CD4-positive, alpha-beta T cell (primary cell): Measurements from ENCODE around the gene OPRL1. TPM values are rescaled to one million over a fixed set of nuclear protein-coding genes. Genes with fewer than 3 reads are reported as not detected.

Source experiments
- ATAC-seq: fragments of 200-7000 bp; cut with Tn5 transposase; one replicate; pipeline ENCODE4 v1.10.0; 2022; ENCODE audit warnings: mild to moderate bottlenecking; ENCODE audit not compliant: poor library complexity
- CTCF ChIA-PET: fragments of 350-600 bp; sonication (Branson Sonifier 250); formaldehyde crosslinking; loops from one replicate; lab custom pipeline; 2021; ENCODE audit warnings: antibody characterized with exemption, inconsistent platforms; lab: Charles Lee
- POLR2A ChIA-PET: fragments of 350-600 bp; sonication (Branson Sonifier 250); formaldehyde crosslinking; loops from one replicate; lab custom pipeline; 2021; ENCODE audit warnings: antibody characterized with exemption, inconsistent platforms; lab: Charles Lee
- DNase-seq, 14 experiments: peaks; one replicate each; pipeline ENCODE4 v3.0.0-alpha.2; 2013 to 2020; ENCODE audit warnings: mixed read lengths in 2 of 14
- H3K27ac ChIP-seq, 2 donors: one replicate each; pipeline versions ENCODE4 v1.5.1 to v1.7.0; 2013; ENCODE audit warnings: low read length in 2 of 2, low read depth in 1 of 2, mild to moderate bottlenecking in 1 of 2
- H3K27me3 ChIP-seq, 2 experiments: 1 replicate in 1 of 2; 2 replicates in 1 of 2; pipeline versions ENCODE4 v1.6.1 to v1.7.0; 2013; ENCODE audit warnings: low read length in 2 of 2, control low read depth in 1 of 2, mild to moderate bottlenecking in 1 of 2, moderate library complexity in 1 of 2; ENCODE audit not compliant: insufficient read depth in 2 of 2, control insufficient read depth in 1 of 2
- H3K36me3 ChIP-seq: one replicate; pipeline ENCODE4 v1.6.1; 2013; ENCODE audit warnings: low read length, control low read depth; ENCODE audit not compliant: insufficient read depth
- H3K4me1 ChIP-seq: one replicate; pipeline ENCODE4 v1.6.1; 2013; ENCODE audit warnings: low read length, control low read depth; ENCODE audit not compliant: insufficient read depth
- H3K4me3 ChIP-seq: one replicate; pipeline ENCODE4 v1.5.1; 2013; ENCODE audit warnings: mild to moderate bottlenecking, low read length, moderate library complexity
- H3K9me3 ChIP-seq, 2 experiments: 1 replicate in 1 of 2; 2 replicates in 1 of 2; pipeline versions ENCODE4 v1.6.1 to v1.7.0; 2013; ENCODE audit warnings: low read length in 2 of 2, mild to moderate bottlenecking in 2 of 2, control low read depth in 1 of 2, moderate library complexity in 1 of 2; ENCODE audit not compliant: control insufficient read depth in 1 of 2, insufficient read depth in 1 of 2
- H3K27ac Mint-ChIP-seq: one replicate; pipeline ENCODE4 v1.8.0; 2020; ENCODE audit warnings: mixed read lengths
- H3K27me3 Mint-ChIP-seq: one replicate; pipeline ENCODE4 v1.8.0; 2021; ENCODE audit warnings: mixed read lengths
- H3K36me3 Mint-ChIP-seq: one replicate; pipeline ENCODE4 v1.8.0; 2021; ENCODE audit warnings: low read depth, mixed read lengths
- H3K4me1 Mint-ChIP-seq: one replicate; pipeline ENCODE4 v1.8.0; 2021; ENCODE audit warnings: low read depth, mixed read lengths
- H3K4me3 Mint-ChIP-seq: one replicate; pipeline ENCODE4 v1.8.0; 2020; ENCODE audit warnings: mild to moderate bottlenecking, mixed read lengths
- H3K9me3 Mint-ChIP-seq: one replicate; pipeline ENCODE4 v1.8.0; 2020; ENCODE audit warnings: mixed read lengths
- intact Hi-C, 2 experiments: fragments of 100-400 bp; cut with DNase I in 1 of 2; cut with micrococcal nuclease in 1 of 2; formaldehyde crosslinking; loops; one replicate each; pipeline versions ENCODE4 v1.15.1 to v1.9.0; 2023 to 2025; cut with DNase I, micrococcal nuclease
- total RNA-seq, 174 experiments: library from RNA in 2 of 174; stranded (reverse) in 2 of 174; gene quantifications; one replicate each; pipeline ENCODE4 v1.2.3 and lab custom pipeline; 2021 to 2026
- TF ChIP-seq, protein P1 (sequence below): fragments of 200-600 bp; IDR thresholded peaks from one replicate; pipeline ENCODE4 v1.8.0; 2022; ENCODE audit warnings: antibody characterized with exemption, mild to moderate bottlenecking

The OPRL1 gene
- total RNA-seq, 2 experiments from 2014 or later, result 1.0 to 1.2 TPM

DNA sequence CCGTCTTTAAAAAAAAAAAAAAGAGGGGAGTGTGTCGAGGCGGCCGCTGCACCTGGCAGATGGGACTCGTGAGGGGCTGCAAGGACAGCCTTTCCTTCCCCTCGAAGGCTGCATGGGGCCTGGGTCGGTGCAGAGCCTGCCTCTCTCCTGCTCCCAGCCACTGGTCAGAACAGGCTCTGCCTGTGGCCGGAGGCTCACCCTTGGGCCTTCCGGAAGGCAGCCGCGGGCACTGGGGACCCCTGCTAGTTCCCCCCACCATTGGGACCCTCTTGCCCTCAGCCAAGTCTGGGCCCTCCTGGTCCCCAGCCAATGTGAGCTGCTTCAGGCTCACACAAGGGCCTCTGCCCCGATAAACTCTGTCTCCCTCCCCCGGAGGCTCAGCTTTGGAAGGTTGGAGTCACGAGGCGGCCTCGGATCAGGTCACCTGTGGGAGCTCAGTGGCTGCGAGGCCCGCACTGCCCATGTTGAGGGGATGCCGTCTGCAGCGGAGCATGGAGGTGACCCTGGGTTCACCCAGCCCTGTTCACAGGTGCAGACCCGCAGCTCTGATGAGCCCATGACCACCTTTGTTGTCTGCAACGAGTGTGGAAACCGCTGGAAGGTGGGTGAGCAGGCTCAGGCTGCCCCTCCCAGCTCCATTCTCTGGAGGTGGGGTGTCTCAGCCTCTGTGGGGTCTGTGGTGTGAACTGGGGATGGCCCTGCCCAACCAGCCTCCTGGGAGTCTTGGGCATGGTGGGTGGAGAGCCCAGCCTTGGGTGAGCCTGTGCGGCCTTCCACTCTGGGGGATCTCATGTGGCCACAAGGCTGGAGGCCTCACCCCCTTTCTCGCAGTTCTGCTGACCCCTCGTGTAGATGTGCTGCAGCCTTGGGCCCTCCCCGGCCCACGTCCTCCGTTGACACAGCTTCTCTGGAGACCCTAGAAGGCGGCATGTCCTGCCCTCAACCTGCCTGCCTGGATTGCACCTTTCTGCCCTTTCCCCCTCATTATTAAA is 8.2 kb upstream of the OPRL1 start:
- POLR2A ChIA-PET, result interaction anchor here (0.7 kb wide), 2 partner anchors 33 to 552 kb away, joined by 3 read pairs; no protein-coding TSS in a partner anchor
- H3K4me3 Mint-ChIP-seq, result no peak overlapping the region
- H3K27ac ChIP-seq, result no peak overlapping the region

DNA sequence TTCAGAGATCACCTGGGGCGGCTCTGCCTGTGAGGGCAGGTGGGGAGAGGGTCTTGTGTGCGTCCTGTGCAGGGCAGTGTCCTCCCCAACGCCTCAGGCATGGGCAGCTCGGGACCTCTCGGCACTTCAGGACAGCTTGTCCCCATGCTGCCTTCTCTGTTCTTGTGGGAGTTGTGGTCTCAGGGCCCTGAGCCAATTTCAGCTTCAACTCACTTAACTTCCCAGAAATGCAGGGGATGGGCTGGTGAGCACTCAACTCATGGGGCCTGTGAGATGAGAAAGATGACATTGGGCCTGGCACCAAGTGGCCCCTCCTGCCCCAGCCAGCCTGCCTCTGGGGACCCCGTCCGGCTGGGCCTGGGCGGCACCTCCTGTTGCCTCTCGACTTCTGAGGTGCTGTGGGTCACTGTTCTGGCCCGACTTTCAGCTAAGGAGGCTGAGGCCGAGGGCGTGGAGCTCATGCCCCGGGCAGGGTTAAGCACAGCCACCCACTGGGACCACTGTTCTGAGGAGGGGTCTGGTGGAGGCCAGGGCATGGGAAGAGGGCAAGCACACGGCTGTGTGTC is 7.3 kb upstream of the OPRL1 start:
- Histone ChIP-seq H3K27ac (no peak overlapping the region), H3K36me3 (peaks cover 50% of the 10 kb centered on the region), H3K27me3 (no peaks in the 10 kb centered on the region), H3K4me3 (no peak overlapping the region), H3K9me3 (no peaks in the 10 kb centered on the region), H3K4me1 (peaks cover 51% of the 10 kb centered on the region)
- peaks cover 28% of the 10 kb centered on the region for H3K36me3 Mint-ChIP-seq
- intact Hi-C loops, result no loop called here
- TF ChIP-seq, protein P1, sequence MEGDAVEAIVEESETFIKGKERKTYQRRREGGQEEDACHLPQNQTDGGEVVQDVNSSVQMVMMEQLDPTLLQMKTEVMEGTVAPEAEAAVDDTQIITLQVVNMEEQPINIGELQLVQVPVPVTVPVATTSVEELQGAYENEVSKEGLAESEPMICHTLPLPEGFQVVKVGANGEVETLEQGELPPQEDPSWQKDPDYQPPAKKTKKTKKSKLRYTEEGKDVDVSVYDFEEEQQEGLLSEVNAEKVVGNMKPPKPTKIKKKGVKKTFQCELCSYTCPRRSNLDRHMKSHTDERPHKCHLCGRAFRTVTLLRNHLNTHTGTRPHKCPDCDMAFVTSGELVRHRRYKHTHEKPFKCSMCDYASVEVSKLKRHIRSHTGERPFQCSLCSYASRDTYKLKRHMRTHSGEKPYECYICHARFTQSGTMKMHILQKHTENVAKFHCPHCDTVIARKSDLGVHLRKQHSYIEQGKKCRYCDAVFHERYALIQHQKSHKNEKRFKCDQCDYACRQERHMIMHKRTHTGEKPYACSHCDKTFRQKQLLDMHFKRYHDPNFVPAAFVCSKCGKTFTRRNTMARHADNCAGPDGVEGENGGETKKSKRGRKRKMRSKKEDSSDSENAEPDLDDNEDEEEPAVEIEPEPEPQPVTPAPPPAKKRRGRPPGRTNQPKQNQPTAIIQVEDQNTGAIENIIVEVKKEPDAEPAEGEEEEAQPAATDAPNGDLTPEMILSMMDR, result no peak
- ATAC-seq (no peak), DNase-seq (no peak)
- peaks cover 11% of the 10 kb centered on the region for H3K4me1 Mint-ChIP-seq
- no peak overlapping the region for H3K27ac Mint-ChIP-seq
- no peaks in the 10 kb centered on the region for H3K27me3 Mint-ChIP-seq
- ChIA-PET CTCF (interaction anchor here (1.4 kb wide), 1 partner anchor 34 kb away, joined by 6 read pairs; no protein-coding TSS in a partner anchor), POLR2A (no interaction called here)
- H3K9me3 Mint-ChIP-seq, result no peaks in the 10 kb centered on the region
- H3K4me3 Mint-ChIP-seq, result no peak overlapping the region

More for the DNA sequence above, 8.2 kb upstream of the OPRL1 start:
- H3K4me1 ChIP-seq, result peaks cover 51% of the 10 kb centered on the region
- no peaks in the 10 kb centered on the region for H3K27me3 ChIP-seq
- TF ChIP-seq, protein P1, result no peak
- no peak for ATAC-seq
- peaks cover 28% of the 10 kb centered on the region for H3K36me3 Mint-ChIP-seq
- H3K27me3 Mint-ChIP-seq, result no peaks in the 10 kb centered on the region
- peaks cover 11% of the 10 kb centered on the region for H3K4me1 Mint-ChIP-seq
- DNase-seq, result no peak
- CTCF ChIA-PET, result interaction anchor here (1.4 kb wide), 1 partner anchor 33 kb away, joined by 6 read pairs; no protein-coding TSS in a partner anchor
- intact Hi-C loops, result no loop called here
- H3K27ac Mint-ChIP-seq, result no peak overlapping the region
- no peaks in the 10 kb centered on the region for H3K9me3 Mint-ChIP-seq
- H3K4me3 ChIP-seq, result no peak overlapping the region
- H3K36me3 ChIP-seq, result peaks cover 49% of the 10 kb centered on the region
- H3K9me3 ChIP-seq, result no peaks in the 10 kb centered on the region

DNA sequence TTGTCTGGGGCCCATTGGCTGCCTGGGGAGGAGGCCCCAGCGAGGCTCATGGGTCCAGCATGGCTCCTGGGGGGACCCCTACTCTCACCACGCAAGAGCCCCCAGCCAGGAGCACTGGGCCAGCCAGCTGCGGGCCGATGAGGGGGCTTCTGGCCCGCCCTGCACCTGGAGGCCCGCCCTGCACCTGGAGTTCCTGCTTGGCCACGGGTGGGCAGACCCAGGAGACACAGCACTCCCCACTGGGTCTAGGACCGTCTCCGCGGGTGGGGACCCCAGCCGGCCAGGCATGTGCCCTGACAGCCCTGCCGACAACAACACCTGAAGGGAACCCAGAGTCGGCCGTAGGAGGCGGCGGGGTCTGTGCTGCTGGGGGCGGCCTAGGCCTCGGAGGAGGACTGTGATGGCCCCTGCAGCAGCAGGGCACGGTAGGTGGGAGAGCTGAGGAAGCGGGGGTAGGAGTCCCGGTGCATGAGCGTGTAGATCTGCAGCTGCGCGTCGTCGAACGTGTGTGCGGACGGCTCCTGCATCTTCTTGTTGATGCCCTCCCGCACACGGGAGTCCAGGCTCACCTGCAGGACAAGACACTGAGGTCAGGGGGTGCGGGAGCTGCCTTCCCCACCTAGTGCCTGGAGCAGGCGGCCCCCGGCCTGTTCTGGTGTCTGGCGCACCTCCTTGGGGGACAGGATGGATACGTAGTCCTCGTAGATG is 6.3 kb upstream of the OPRL1 start:
- POLR2A ChIA-PET, result no interaction called here
- Histone ChIP-seq H3K9me3 (no peaks in the 10 kb centered on the region), H3K36me3 (peaks cover 50% of the 10 kb centered on the region), H3K4me3 (no peak overlapping the region), H3K27me3 (no peaks in the 10 kb centered on the region), H3K27ac (no peak overlapping the region), H3K4me1 (peaks cover 51% of the 10 kb centered on the region)
- Mint-ChIP-seq H3K9me3 (no peaks in the 10 kb centered on the region), H3K4me1 (peaks cover 13% of the 10 kb centered on the region), H3K27me3 (no peaks in the 10 kb centered on the region), H3K4me3 (no peak overlapping the region), H3K27ac (no peak overlapping the region), H3K36me3 (peaks cover 33% of the 10 kb centered on the region)
- CTCF ChIA-PET, result no interaction called here
- TF ChIP-seq, protein P1, result no peak
- ATAC-seq (no peak), DNase-seq (no peak)
- intact Hi-C loops, result no loop called here
